Stimulated activated naive CD8-positive, alpha-beta T cell treated with anti-CD3 and anti-CD28 coated beads, Interleukin-15, Interleukin-2, amounts not matched to agents 100 U/mL and 50 U/mL, for 24 hours (primary cell): Measurements from ENCODE around the gene TSPAN9.

Experiments used
- ATAC-seq: fragments of 150-1000 bp; cut with Tn5 transposase; one replicate; pipeline ENCODE4 v1.10.0; 2021
- DNase-seq: peaks from one replicate; pipeline ENCODE4 v3.0.0; 2021

TSPAN9 gene

GRCh38 chr12:3317481-3317815, 240.3 kb downstream of the TSPAN9 start:
- ATAC-seq, result no peak
- no peak for DNase-seq

- DNase-seq, result no peak
- ATAC-seq, result no peak
These were observed 240.8 kb downstream of the TSPAN9 start for GRCh38 chr12:3317841-3318501.

- DNase-seq (no peak), ATAC-seq (no peak)
These were observed 242.7 kb downstream of the TSPAN9 start for GRCh38 chr12:3319723-3320492.

GRCh38 chr12:3320881-3321509, 243.8 kb downstream of the TSPAN9 start:
- no peak for DNase-seq
- no peak for ATAC-seq

GRCh38 chr12:3321881-3322280, 244.7 kb downstream of the TSPAN9 start:
- no peak for ATAC-seq
- no peak for DNase-seq

GRCh38 chr12:3323002-3323685, 246.0 kb downstream of the TSPAN9 start:
- ATAC-seq (no peak), DNase-seq (no peak)

- ATAC-seq (no peak), DNase-seq (no peak)
These were observed 248.6 kb downstream of the TSPAN9 start for GRCh38 chr12:3325736-3326135.

- ATAC-seq (no peak), DNase-seq (no peak)
These were observed 249.1 kb downstream of the TSPAN9 start for GRCh38 chr12:3326156-3326849.

- no peak for ATAC-seq
- DNase-seq, result no peak
These were observed 249.9 kb downstream of the TSPAN9 start for GRCh38 chr12:3326850-3327780.

- DNase-seq, result no peak
- ATAC-seq, result no peak
These were observed 250.9 kb downstream of the TSPAN9 start for GRCh38 chr12:3328081-3328480.

GRCh38 chr12:3328571-3328970, 251.4 kb downstream of the TSPAN9 start:
- ATAC-seq (no peak), DNase-seq (no peak)

- ATAC-seq, result no peak
These were observed 252.2 kb downstream of the TSPAN9 start for GRCh38 chr12:3329361-3329760.

GRCh38 chr12:3330976-3331510, 253.9 kb downstream of the TSPAN9 start:
- ATAC-seq (no peak), DNase-seq (no peak)

More at GRCh38 chr12:3329361-3329760, 252.2 kb downstream of the TSPAN9 start:
- no peak for DNase-seq

- DNase-seq (no peak), ATAC-seq (no peak)
These were observed 255.0 kb downstream of the TSPAN9 start for GRCh38 chr12:3332188-3332587.

GRCh38 chr12:3333583-3333982, 256.4 kb downstream of the TSPAN9 start:
- ATAC-seq (no peak), DNase-seq (no peak)

GRCh38 chr12:3333991-3334391, 256.8 kb downstream of the TSPAN9 start:
- ATAC-seq (no peak), DNase-seq (no peak)

GRCh38 chr12:3335078-3335487, 257.9 kb downstream of the TSPAN9 start:
- DNase-seq, result no peak
- ATAC-seq, result no peak
